ENCODE measurements around the gene NFKBIZ.
"Not testable (repeated sequence)": the region's sequence is repeated elsewhere in the genome, so short reads cannot be mapped to it uniquely, and the experiment has no call there.

Gene NFKBIZ

DNA sequence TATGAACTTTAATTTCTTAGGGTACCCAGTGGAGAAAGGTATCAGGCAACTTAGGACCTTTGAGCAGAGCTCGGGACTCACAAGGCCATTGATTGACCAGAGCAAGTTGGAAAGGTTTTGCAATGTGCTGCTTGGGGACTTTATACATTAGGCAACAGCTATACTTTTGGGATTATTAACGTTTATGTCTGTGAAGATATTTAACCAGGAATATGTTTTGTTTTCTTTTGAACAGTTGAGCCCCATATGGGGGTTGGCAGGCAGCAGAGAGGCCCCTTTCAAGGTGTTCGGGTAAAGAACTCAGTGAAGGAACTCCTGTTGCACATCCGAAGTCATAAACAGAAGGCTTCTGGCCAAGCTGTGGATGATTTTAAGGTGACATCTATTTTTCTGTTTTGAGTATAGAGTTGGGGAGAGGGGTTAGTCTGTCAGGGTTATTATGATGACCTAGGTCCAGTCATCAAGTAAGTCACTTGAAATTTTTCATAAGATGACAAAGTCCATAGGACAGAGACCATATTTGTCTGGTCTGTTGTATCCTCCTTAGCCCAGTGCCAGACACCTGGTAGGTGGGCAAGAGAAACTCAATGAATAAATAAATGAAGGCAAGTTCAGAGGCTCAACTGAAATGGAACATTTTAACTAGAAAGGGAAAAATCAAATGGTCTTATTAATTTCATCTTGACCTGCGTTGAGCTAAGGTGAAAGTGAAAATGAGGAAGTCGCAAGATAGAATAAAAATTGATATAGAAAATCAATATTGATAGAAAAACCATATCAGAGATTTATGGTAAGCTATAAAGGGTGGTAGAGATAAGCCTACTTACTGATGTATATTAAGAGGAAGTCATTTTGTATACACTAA, 2.8 kb downstream of the NFKBIZ start:
- no peak for DNase-seq

DNA sequence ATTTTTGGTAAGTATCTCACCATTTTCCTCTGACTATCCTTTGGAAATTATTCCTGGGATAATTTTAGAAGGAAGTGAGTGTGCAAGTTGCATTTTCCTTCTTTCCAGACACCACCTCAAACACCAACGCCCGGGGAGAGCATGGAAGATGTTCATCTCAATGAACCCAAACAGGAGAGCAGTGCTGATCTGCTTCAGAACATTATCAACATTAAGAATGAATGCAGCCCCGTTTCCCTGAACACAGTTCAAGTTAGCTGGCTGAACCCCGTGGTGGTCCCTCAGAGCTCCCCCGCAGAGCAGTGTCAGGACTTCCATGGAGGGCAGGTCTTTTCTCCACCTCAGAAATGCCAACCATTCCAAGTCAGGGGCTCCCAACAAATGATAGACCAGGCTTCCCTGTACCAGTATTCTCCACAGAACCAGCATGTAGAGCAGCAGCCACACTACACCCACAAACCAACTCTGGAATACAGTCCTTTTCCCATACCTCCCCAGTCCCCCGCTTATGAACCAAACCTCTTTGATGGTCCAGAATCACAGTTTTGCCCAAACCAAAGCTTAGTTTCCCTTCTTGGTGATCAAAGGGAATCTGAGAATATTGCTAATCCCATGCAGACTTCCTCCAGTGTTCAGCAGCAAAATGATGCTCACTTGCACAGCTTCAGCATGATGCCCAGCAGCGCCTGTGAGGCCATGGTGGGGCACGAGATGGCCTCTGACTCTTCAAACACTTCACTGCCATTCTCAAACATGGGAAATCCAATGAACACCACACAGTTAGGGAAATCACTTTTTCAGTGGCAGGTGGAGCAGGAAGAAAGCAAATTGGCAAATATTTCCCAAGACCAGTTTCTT, 3.9 kb downstream of the NFKBIZ start:
- no peak for DNase-seq

DNA sequence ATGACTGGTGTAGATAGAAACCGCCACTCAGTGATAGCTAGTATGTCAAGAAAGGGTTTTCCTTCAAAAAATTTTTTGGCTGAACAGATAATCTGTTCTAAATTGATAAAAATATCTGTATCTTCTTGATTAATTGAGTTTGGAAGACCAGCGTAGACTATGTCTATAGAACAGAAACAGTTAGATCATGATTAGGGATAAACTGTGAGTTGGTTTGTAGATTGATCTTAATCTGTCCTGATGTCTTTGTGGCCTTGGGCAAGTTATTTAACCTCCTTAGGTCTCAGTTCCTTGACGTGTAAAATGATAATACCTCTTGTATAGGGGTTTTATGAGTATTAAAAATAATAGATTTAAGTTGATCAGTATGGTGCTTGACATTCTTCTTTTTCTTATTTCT, 4.7 kb downstream of the NFKBIZ start:
- no peak for DNase-seq

DNA sequence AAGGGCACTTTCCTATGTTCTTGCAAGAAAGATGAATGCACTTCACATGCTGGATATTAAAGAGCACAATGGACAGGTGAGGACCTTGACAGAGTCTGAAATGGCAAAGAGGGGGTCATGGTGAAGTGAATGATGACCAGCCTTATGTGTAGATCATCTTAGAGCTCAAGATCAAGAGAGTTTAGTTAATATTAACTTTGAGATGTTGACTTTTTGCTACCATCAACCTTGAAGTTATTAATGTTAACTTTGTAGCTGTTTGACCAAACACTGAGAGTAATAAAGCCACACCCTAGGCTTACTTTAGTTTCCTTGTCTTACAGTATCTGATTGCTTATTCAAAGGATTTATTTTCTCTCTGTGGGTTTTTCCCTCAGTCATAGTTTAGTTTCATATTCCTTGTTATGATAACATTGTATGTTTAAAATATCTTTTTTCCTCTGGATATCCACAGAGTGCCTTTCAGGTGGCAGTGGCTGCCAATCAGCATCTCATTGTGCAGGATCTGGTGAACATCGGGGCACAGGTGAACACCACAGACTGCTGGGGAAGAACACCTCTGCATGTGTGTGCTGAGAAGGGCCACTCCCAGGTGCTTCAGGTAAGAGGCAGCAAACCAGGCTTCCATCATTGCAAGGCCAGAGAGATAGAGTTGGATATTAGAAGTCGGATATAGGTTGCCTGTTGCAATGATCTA, 5.4 kb downstream of the NFKBIZ start:
- DNase-seq, result no peak

DNA sequence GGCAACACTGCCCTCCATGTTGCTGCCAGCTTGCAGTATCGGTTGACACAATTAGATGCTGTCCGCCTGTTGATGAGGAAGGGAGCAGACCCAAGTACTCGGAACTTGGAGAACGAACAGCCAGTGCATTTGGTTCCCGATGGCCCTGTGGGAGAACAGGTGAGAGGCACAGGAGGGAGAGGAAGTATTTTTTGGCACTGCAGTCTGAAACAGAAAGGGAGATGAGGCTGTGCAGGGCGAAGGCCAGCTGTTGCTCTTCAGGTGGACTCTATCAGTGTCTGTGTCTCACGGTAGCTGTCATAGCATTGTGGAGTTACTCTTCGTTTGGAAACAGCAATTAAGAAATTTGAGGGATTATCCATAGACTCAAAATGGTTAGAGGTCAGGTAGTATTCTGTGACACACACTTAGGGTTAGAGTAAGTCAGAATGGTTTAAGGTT, 8.0 kb downstream of the NFKBIZ start:
- DNase-seq, result no peak

DNA sequence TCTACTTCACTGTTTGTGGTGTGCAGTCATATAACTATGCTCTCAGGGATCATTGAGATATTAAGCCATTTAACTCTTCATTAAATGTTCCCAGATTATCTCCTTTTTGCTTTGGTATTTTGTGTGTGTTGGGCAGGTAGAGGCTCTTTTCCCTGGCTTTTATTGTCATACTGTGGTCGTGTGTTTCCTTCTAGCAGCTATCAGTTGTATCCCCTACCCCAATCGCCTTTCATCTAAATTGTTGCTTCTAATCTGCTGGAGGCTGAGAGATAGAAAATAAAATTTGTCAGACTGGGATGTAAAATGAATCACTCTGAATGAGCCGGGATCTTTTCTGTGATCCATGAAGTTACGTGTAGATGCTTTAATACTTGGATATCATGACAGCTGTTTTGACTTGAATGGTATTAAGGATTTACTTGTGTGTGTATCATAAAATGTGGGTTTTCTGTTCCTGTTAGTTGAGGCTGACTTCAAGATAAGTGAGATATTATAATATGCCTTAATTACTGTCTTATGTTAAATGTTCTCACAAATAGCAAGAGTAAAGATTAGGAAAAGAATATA, 9.2 kb downstream of the NFKBIZ start:
- no peak for DNase-seq

DNA sequence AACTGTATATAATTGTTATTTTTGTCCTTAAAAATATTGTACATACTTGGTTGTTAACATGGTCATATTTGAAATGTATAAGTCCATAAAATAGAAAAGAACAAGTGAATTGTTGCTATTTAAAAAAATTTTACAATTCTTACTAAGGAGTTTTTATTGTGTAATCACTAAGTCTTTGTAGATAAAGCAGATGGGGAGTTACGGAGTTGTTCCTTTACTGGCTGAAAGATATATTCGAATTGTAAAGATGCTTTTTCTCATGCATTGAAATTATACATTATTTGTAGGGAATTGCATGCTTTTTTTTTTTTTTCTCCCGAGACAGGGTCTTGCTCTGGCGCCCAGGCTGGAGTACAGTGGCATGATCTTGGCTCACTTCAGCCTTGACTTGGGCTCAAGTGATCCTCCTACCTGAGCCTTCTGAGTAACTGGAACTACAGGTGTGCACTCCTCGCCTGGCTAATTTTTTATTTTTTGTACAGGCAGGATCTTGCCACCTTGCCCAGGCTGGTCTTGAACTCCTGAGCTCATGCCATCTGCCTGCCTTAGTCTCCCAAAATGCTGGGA, 10.7 kb downstream of the NFKBIZ start:
- DNase-seq, result no peak

DNA sequence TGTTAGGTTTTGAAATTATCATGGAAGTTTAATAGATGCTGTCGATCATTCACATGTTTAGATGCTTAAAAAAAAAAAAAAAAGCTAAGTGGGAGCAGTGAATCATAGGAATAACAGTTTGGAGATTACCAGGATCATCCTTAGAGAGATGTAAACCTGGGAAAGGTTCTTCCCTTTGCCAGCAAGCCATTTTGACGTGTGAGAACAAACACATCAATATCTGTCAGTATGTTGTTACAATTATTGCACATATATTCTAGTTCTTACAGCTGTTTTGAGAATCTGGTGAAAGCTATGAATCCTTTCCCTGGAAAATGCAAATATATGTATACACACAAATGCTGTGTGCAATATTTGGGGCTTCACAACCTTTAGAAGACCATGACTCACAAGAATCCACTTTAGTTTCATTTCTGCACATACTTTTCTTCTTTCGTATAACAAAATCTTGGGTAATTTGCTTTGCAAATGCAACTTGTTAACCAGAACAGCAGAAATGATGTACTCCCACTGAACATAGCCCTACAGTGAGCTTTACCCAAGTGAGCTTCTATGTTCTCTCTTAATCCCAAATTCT, 12.0 kb downstream of the NFKBIZ start:
- no peak for DNase-seq

DNA sequence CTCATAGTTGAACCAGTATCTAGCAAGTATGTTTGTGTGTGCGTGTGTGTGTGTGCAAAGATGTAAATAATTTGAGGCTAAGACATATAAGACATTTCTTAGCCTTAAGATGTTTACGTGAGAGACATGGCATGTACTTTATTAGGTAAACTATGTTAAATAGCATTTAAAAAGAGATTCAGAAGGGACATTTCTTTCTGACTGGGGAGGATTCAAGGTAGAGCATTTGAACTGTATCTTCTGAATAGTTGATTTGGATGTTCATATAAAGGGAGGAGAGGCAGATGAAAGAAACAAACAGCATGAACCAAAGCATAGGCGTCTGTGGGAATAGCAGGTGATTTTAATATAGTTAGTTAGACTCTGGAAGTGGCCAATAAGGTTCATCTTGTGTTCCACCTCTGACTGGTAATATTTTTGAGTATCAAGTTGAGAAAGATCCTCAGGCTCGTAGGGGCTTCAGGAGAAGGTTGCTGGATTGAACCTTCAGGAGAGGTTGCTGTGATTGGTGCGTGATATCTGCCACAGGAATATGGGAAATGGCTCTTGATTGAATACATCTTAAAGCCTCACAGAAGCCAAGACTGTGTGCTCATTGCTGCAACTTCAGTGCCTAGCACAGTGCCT, 12.6 kb downstream of the NFKBIZ start:
- DNase-seq, result no peak

DNA sequence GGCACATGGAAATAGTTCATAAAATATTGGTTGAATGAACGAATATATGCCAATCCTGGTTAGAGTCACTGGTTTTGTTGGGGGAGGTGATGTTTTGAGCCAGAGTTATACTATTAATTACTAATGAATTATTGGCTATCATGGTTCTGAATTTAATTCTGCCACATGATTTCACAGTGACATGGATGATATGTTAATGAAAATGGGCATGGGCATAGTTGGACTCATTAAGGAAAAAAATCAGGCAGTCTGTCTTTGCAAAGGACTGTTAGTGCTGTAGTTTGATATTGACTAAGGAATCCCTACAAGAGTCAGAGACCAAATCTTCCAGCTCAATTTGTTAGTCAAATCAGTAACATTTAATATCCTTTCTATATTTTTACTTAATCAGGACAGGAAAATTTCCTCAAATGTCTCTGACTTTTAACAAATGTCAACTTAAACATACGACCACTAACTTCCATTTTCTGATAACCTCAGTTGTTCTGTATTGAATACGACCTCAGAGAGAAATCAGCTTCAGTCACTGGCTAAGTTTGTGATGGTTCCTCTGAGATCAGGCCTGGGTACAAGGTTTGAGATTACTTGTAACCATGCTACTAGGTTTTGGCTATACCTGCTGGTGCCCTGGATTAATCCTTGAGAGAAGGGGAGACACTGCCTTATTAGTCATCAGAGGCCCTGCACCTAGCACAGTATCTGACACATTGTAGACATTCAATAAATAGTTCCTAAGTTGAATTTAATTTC, 13.3 kb downstream of the NFKBIZ start:
- no peak for DNase-seq

DNA sequence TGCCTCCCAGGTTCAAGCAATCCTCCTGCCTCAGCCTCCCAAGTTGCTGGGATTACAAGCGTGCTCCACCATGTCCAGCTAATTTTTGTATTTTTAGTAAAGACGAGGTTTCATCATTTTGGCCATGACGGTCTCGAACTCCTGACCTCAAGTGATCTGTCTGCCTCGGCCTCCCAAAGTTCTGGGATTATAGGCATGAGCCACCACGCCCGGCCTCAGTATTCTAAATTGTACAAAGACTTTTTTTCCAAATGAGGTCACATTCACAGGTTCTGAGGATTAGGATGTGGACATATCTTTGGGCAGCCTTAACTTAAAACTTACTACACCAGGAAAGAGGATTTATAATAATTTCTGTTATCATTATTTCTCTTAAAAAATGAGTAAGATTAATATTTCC, 15.6 kb downstream of the NFKBIZ start:
- DNase-seq, result not testable (repeated sequence)

DNA sequence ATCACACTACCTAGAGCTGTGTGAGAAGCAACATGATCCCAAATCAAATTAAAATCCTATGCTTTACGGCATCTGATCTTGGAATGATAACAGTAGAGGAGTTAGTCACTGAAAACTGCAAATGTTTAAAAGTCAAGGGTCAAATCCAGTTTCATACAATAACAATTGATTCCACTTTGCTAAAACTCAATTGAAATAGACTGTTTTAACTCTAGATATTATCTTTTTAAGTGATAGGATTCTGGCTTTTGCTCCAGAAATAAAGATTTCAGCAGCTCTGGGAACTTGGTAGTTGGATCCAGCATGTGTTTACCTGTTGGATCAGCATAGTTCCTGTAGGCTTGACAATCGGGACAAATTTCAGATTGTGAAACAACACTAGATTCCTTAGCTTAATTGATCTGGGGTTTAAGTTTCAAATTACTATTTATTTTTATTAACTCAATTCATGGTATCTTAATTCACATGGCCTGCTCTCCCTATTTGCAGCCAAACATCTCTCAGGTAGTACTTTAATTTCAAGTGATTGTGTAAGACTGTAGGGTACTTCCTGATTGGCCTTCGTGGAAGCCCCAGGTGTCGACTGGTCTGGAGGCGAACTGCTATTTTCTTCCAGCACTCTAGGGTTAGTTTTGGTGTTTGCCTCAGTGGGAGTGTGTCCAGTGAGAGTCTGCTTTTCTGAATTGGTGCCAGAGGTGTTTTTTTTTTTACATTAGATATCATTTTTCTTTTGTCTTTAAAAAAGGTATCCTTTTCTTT, 16.6 kb downstream of the NFKBIZ start:
- no peak for DNase-seq

DNA sequence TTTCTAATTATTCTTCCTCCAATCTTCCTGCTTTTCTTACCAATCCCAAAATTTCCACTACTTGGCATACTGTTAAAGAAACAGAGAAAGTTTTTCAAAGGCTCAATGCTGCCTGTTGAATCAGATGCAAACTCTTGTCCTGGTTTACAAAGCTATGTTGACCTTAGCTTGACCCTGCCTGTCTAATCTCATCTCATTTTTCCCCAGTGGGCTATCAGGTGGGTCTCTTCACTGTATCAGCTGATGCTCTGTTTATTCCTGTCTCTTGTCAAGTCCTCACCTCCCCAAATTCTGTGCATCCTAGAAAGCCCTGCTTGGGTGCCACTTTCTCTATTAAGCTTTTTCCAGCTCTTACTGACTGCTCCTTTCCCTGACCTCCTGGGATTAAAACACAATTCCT, 18.2 kb downstream of the NFKBIZ start:
- DNase-seq, result no peak

DNA sequence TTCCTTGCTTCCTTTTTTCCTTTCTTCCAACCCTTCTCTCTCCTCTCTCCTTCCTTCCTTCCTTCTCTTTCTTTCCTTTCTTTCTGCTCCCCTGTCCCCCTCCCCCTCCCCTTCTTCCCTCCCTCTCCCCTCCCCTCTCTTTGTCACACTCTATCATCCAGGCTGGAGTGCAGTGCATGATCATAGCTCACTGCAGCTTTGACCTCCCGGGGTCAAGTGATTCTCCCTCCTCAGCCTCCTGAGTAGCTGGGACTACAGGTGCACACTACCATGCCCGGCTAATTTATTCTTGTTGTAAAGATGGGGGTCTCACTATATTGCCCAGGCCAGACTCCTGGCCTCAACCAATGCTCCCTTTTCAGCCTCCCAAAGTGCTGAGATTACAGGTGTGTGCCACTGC, 18.7 kb downstream of the NFKBIZ start:
- DNase-seq, result no peak

DNA sequence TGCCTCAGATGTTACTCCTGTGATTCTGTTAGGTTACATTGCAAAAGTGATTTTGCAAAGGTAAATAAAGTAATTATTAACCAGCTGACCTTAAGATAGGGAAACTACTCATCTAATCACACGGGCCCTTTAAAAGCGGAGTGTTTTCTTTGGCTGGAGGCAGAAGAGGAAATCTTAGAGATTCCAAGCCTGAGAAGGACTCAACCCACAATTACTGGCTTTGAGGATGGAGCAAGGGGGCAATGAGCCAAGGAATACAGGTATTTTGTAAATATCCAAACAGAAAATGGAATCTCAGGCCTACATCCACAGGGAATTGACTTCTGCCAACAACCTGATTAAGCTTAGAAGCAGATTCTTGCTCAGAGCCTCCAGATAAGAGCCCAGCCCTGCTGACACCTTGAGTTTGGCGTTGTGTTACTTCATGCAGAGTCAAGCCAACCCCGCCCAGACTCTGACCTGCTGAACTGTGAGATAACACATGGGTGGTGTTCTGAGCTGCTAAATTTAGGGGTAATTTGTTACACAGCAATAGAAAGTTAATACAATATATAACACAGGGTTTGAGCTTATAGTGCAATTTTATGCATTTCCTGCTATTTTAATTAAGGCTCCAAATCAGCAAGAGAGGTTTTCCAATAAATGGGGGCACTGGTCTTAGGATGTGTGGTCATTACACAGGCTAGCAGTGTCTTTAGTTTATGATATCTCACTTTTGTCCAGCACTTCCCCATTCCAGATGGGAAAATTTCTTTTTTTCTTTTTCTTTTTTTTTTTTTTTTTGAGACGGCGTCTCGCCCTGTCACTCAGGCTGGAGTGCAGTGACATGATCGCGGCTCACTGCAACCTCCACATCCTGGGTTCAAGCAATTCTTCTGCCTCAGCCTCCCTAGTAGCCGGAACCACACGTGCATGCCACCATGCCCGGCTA, 19.5 kb downstream of the NFKBIZ start:
- DNase-seq, result no peak

DNA sequence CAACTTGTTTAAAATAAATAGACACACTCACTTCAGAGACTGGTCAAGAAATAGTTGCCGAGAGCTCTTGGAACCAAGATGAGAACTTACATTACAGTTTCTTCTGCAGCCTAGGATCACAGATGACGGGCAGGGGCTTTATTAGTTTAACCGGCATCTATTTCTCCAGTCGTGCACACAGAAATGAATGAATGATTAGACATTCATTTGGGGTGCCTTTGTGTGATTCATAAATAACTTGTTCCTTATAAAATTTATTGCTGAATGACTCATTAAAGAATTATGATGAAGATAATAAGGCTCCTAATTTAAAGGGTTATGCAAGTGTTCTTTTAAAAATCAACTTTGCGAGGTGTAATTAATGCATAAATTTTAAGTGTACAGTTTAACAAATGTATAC, 20.8 kb downstream of the NFKBIZ start:
- DNase-seq, result no peak

DNA sequence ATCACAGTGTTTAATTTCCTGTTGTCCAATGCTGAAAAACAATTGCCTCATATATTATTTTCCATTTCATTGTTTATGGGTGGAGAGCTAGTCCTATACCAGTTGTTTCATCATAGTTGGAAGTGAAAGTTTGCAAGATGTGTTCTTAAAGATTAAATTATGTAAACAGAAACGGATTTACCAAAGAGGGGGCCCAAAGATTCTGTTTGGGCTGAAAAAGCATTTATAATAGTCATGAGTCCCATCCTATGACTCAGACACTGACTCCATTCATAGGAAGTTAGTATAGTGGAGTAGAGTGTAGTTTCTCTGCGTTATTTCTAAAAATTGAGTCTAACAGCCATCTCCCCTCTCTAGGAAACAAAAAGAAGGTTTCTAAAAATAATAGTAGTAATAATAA, 24.3 kb downstream of the NFKBIZ start:
- no peak for DNase-seq

DNA sequence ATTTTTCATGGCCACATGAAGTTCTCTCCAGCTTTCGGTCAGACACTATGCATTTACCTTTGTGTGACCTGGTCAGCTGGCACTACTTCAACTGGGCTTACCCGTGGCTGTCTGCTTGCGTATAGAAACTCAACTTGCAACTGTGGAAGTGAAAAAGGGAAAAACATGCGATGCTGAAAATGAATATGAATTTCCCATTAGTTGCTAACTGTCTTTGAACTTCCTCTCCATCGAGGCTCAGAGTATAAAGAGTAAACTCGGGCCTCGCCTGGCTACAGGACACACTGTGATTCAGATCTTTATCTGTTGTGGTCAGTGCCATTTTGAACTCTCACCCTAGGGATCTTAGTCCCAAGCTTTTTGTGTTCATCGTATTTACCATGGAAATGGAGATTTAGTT, 26.8 kb downstream of the NFKBIZ start:
- no peak for DNase-seq

DNA sequence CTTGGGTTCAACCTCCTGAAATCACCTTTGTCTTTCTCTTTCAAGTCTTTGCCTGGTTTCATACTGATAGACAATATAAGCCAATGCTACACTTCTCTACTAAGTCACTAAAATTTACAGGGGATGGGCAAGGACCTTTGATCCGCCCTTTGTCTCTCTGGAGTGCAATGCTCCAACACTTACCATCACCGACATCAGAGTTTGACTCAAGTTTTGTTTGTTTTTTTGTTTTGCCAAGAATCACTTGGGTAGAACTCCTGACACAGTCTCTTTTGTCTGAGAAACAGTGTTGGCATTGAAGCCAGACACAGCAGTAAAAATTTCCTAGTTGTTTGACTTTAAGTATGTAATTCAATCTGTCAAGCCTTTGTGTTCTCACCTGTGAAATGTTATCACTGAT, 29.3 kb downstream of the NFKBIZ start:
- no peak for DNase-seq

All from SHP77 treated with DMSO at 0.1 percent for 48 hours (cell line).